PC-9 (cell line): ENCODE results near the gene NUDT6. TPM values are rescaled to one million over a fixed set of nuclear protein-coding genes. Genes with fewer than 3 reads are reported as not detected.

Source experiments
- BruUV-seq: library from RNA; stranded (reverse); fragments of 400-500 nt; replicated peaks from 2 replicates; lab custom pipeline; 2021; lab: Mats Ljungman, UMichigan
- CTCF ChIA-PET: fragments of 300-600 bp; sonication (Branson Sonifier 250); formaldehyde crosslinking; loops from one replicate; lab custom pipeline; 2022; ENCODE audit warnings: antibody characterized with exemption; lab: Charles Lee
- POLR2A ChIA-PET: fragments of 300-600 bp; sonication (Branson Sonifier 250); formaldehyde crosslinking; loops from one replicate; lab custom pipeline; 2022; ENCODE audit warnings: antibody characterized with exemption; ENCODE audit not compliant: unreplicated experiment; lab: Charles Lee
- DNase-seq, 2 experiments: peaks; one replicate each; pipeline versions ENCODE4 v3.0.0 to v3.0.0-alpha.2; 2015 to 2022; ENCODE audit warnings: mixed read lengths in 1 of 2
- H2AFZ ChIP-seq: fragments of 200-600 bp; sonication (generic); 2 replicates; pipeline ENCODE4 v1.8.1; 2017; ENCODE audit warnings: antibody characterized with exemption
- H3F3A ChIP-seq: fragments of 200-600 bp; sonication (generic); 2 replicates; pipeline ENCODE4 v1.8.1; 2017; ENCODE audit warnings: antibody characterized with exemption, mild to moderate bottlenecking, low read depth; ENCODE audit not compliant: insufficient read depth
- H3K27ac ChIP-seq: fragments of 200-600 bp; sonication (generic); 2 replicates; pipeline ENCODE4 v1.6.1; 2016; ENCODE audit warnings: mixed run types
- H3K27me3 ChIP-seq: fragments of 200-600 bp; sonication (generic); 2 replicates; pipeline ENCODE4 v1.6.1; 2016; ENCODE audit warnings: low read depth, mixed run types; ENCODE audit not compliant: insufficient read depth
- H3K36me3 ChIP-seq: fragments of 200-600 bp; sonication (generic); 2 replicates; pipeline ENCODE4 v1.6.1; 2016; ENCODE audit warnings: low read depth, mixed run types
- H3K4me1 ChIP-seq: fragments of 200-600 bp; sonication (generic); replicated peaks from 2 replicates; pipeline ENCODE4 v1.6.1; 2016; ENCODE audit warnings: mixed run types; ENCODE audit not compliant: insufficient read depth
- H3K4me2 ChIP-seq: fragments of 200-600 bp; sonication (generic); 2 replicates; pipeline ENCODE4 v1.6.1; 2017; ENCODE audit warnings: mixed run types
- H3K4me3 ChIP-seq: fragments of 200-600 bp; sonication (generic); 2 replicates; pipeline ENCODE4 v1.6.1; 2016; ENCODE audit warnings: mixed run types
- H3K79me2 ChIP-seq: fragments of 200-600 bp; sonication (generic); 2 replicates; pipeline ENCODE4 v1.6.1; 2017; ENCODE audit warnings: low read depth, mixed run types
- H3K9me2 ChIP-seq: fragments of 200-600 bp; sonication (generic); 2 replicates; pipeline ENCODE4 v1.8.1; 2017; ENCODE audit warnings: mild to moderate bottlenecking; ENCODE audit not compliant: insufficient read depth
- H3K9me3 ChIP-seq: fragments of 200-600 bp; sonication (generic); 2 replicates; pipeline ENCODE4 v1.8.1; 2016; ENCODE audit warnings: low read depth; ENCODE audit not compliant: insufficient read depth
- H4K20me1 ChIP-seq: fragments of 200-600 bp; sonication (generic); 2 replicates; pipeline ENCODE4 v1.8.1; 2017; ENCODE audit not compliant: insufficient read depth
- CTCF ChIP-seq: fragments of 200-600 bp; sonication (generic); conservative IDR thresholded peaks from 2 replicates; pipeline ENCODE4 v1.6.1; 2017; ENCODE audit warnings: mixed run types, antibody characterized with exemption, mild to moderate bottlenecking, moderate library complexity
- EZH2 ChIP-seq: fragments of 200-600 bp; sonication (generic); IDR thresholded peaks from 2 replicates; pipeline ENCODE4 v1.8.0; 2017; ENCODE audit warnings: antibody characterized with exemption, low read depth
- intact Hi-C: fragments of 100-400 bp; cut with micrococcal nuclease; formaldehyde crosslinking; loops from one replicate; pipeline ENCODE4 v1.10.0; 2022; ENCODE audit not compliant: unreplicated experiment
- total RNA-seq: library from RNA; stranded (reverse); gene quantifications from 2 replicates; pipeline ENCODE4 v1.2.3, GENCODE V29; 2021

The NUDT6 gene
- total RNA-seq, 1 experiment from 2014 or later: 13.8 TPM

- no peak overlapping the region for H3K4me2 ChIP-seq
- CTCF ChIA-PET: no interaction called here
- no peak for DNase-seq
Measured at GRCh38 chr4:122890147-122890795, 32.1 kb downstream of the NUDT6 start.

GRCh38 chr4:122889726-122890125 lies 32.7 kb downstream of the NUDT6 start:
- no TSS peak for BruUV-seq

More at GRCh38 chr4:122890147-122890795, 32.1 kb downstream of the NUDT6 start:
- Histone ChIP-seq H3K9me2 (no peaks in the 10 kb centered on the region), H3K27me3 (no peaks in the 10 kb centered on the region), H3F3A (no peaks in the 10 kb centered on the region), H4K20me1 (no peaks in the 10 kb centered on the region), H3K27ac (no peak overlapping the region), H3K79me2 (no peaks in the 10 kb centered on the region), H3K9me3 (no peaks in the 10 kb centered on the region), H3K4me1 (0 out of 2 replicates have a peak, but pooled peaks cover 3% of the 10 kb centered on the region), H3K4me3 (no peak overlapping the region), H2AFZ (no peak overlapping the region), H3K36me3 (no peaks in the 10 kb centered on the region)
- TF ChIP-seq CTCF: no peak
- TF ChIP-seq EZH2: no peak
- no TSS peak for BruUV-seq
- POLR2A ChIA-PET: interaction anchor here (0.7 kb wide), 1 partner anchor 14 kb away, joined by 3 read pairs; no protein-coding TSS in a partner anchor
- intact Hi-C loops: no loop called here

GRCh38 chr4:122884499-122884898 lies 37.9 kb downstream of the NUDT6 start:
- Histone ChIP-seq H3K4me2 (no peak overlapping the region), H3K27ac (no peak overlapping the region), H3K4me3 (no peak overlapping the region), H4K20me1 (no peaks in the 10 kb centered on the region), H3K36me3 (no peaks in the 10 kb centered on the region), H3K4me1 (no peaks in the 10 kb centered on the region), H2AFZ (no peak overlapping the region), H3K79me2 (no peaks in the 10 kb centered on the region), H3K27me3 (no peaks in the 10 kb centered on the region), H3K9me3 (no peaks in the 10 kb centered on the region), H3K9me2 (no peaks in the 10 kb centered on the region), H3F3A (no peaks in the 10 kb centered on the region)
- intact Hi-C loops: no loop called here
- POLR2A ChIA-PET: no interaction called here
- TF ChIP-seq EZH2 (no peak), CTCF (no peak)
- BruUV-seq: no TSS peak
- CTCF ChIA-PET: interaction anchor here (0.6 kb wide), 1 partner anchor 11 kb away, joined by 3 read pairs; no protein-coding TSS in a partner anchor
- DNase-seq: no peak

More at GRCh38 chr4:122889726-122890125, 32.7 kb downstream of the NUDT6 start:
- Histone ChIP-seq H3K4me1 (0 out of 2 replicates have a peak, but pooled peaks cover 3% of the 10 kb centered on the region), H3F3A (no peaks in the 10 kb centered on the region), H4K20me1 (no peaks in the 10 kb centered on the region), H3K4me2 (no peak overlapping the region), H3K36me3 (no peaks in the 10 kb centered on the region), H3K9me3 (no peaks in the 10 kb centered on the region), H3K27me3 (no peaks in the 10 kb centered on the region), H3K79me2 (no peaks in the 10 kb centered on the region), H3K4me3 (no peak overlapping the region), H2AFZ (no peak overlapping the region), H3K9me2 (no peaks in the 10 kb centered on the region), H3K27ac (no peak overlapping the region)
- no peak for TF ChIP-seq EZH2
- no peak for TF ChIP-seq CTCF
- intact Hi-C loops: no loop called here
- ChIA-PET POLR2A (interaction anchor here (0.7 kb wide), 1 partner anchor 13 kb away, joined by 3 read pairs; no protein-coding TSS in a partner anchor), CTCF (no interaction called here)
- DNase-seq: no peak
